Stimulated activated CD4-positive, alpha-beta T cell treated with anti-CD3 and anti-CD28 coated beads, Interleukin-15, amount 100 ng/mL, for 24 hours (primary cell): ENCODE measurements around the gene SLC25A12.
"Not testable (repeated sequence)": the region's sequence is repeated elsewhere in the genome, so short reads cannot be mapped to it uniquely, and the experiment has no call there.

Experiments used
- DNase-seq: peaks from one replicate; pipeline ENCODE4 v3.0.0-alpha.2; 2020

SLC25A12 gene

GRCh38 chr2:171822525-171823322 lies 71.3 kb downstream of the SLC25A12 start:
- no peak for DNase-seq

- DNase-seq: no peak
Observed at GRCh38 chr2:171819453-171819852, 74.6 kb downstream of the SLC25A12 start.

DNA sequence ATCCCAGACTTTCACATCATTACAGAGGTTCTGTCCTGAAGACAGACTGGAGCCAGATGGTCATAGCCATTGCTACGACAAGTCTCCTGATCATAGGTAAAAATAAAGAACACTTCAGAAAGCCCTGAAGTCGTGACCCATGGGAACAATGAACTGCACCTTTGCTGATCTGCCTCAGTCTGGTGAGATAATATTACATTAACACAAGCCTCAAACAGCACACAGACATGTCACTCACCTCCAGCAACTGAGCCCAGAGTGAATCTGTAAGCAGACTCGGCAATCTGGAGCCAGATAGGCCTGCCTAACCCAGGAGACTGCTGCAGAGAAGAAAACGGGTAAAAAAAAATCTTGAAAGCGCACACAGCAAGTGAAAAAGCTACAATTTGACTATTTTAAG lies 79.2 kb downstream of the SLC25A12 start:
- DNase-seq: no peak

GRCh38 chr2:171814174-171814573 lies 79.9 kb downstream of the SLC25A12 start:
- DNase-seq: no peak

DNA sequence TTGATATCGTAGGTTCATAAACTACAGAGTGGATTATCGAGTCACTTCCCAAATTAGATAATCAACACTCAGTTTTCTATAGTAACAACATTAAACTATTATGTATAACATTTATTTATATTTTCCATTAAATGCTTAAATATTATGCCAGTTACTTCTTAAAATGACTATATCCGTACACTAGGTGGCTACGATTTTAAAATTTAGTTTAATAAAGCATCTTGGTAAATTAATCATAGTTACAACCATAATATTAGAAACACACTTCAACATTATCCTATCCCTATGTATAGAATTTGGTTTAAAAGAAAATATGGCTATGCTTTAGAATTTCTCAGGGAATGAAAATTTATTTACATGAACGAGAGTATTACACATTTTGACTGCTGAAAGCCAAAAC lies 80.3 kb downstream of the SLC25A12 start:
- DNase-seq: no peak

GRCh38 chr2:171813126-171813525 lies 80.9 kb downstream of the SLC25A12 start:
- DNase-seq: no peak

DNA sequence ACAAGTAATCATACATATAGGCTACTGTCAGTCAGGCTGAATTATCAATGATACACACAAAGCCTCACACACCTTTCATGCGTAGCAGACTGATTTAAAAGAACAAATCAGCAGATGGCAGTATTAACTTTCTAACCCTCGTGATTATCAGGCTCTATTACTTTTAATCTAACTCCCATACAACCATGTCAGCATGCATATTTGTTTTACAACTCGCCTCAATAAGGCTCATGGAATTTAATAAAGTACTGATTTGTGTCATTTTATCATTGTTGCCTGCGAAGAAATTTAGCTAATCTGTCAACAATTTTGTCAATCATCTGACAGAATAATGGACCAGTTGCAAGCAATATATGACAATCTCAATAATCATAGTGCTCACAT lies 82.8 kb downstream of the SLC25A12 start:
- DNase-seq: no peak

GRCh38 chr2:171810422-171811244 lies 83.4 kb downstream of the SLC25A12 start:
- DNase-seq: no peak

DNA sequence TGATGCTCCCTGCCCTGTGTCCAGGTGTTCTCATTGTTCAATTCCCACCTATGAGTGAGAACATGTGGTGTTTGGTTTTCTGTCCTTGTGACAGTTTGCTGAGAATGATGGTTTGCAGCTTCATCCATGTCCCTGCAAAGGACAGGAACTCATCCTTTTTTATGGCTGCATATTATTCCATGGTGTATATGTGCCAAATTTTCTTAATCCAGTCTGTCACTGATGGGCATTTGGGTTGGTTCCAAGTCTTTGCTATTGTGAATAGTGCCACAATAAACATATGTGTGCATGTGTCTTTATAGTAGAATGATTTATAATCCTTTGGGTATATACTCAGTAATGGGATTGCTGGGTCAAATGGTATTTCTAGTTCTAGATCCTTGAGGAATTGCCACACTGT lies 85.2 kb downstream of the SLC25A12 start:
- not testable (repeated sequence) for DNase-seq

GRCh38 chr2:171807831-171808393 lies 86.1 kb downstream of the SLC25A12 start:
- DNase-seq: no peak

DNA sequence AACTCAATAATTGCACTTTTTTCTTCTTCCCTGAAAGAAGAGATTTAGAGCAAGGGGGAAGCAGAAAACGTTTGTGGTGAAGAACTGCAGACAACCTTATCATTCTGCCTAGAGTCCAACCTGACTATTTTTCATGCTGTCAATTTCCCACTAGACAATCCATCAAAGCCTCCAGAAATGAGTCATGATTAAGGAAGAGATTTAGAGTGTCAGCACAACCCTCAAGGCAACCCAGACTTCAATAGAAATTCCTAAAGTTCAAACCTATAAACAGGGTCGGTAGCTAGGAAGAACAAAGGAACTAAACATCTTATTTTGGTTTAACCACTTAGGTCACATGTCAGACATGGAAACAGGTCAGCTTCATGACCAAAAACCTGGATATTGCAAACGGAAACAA lies 86.9 kb downstream of the SLC25A12 start:
- no peak for DNase-seq

DNA sequence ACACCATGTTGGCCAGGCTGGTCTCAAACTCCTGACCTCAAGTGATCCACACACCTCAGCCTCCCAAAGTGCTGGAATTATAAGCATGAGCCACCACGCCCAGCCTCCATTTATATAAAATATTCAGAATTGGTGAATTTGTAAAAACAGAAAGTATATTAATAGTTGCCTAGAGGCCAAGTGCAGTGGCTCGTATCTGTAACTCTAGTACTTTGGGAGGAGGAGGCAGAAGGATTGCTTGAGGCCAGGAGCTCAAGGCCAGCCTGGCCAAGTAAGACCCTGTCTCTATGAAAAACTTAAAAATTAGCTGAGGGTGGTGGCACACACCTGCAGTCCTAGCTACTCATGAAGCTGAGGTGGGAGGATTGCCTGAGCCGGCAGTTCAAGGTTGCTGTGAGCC lies 89.6 kb downstream of the SLC25A12 start:
- DNase-seq: no peak

DNA sequence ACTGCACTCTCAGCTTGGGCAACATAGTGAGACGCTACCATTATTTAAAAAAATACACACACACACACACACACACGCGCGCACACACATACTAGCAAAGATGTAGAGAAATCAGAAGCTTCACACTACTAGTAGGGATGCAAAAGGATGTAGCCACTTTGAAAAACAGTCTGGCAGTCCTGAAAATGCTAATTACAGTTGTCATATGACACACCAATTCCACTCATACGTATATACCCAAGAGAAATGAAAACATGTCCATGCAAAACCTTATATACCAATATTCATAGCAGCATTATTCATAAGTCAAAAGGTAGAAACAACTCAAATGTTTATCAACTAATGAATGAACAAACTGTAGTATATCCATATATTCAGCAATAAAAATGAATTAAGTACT lies 90.3 kb downstream of the SLC25A12 start:
- DNase-seq: no peak

- no peak for DNase-seq
Observed at GRCh38 chr2:171800639-171801038, 93.4 kb downstream of the SLC25A12 start.

DNA sequence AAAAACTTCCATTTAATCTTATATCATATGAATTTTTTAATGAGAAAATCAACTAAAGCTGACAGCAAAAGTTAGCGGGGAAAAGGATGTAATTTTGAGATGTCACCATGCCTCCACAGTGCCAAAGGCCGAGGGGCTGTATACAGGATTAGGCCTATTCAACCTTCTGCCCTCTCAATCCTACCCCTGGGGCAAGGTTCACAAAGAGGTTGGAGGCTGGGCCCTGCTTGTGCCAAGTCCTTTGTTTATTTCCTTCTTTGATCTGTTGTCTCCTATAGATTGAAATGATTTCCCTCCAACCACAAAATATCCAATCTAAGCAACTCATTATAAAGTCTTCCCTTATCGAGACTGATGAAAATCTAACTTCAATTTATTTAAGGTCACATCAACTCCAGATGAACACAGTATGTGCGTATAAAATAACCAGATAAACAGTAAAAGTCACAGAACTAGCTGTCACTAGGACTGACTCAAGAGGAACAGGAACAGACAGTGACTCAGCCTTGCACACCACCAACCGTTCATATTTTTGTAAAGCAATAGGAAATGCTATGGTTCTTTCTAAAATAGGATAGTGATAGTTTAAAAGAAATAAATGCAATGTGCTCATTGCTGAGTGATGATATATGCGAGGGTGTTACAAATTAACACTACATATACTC lies 95.8 kb downstream of the SLC25A12 start:
- no peak for DNase-seq

GRCh38 chr2:171794918-171795317 lies 99.1 kb downstream of the SLC25A12 start:
- DNase-seq: no peak

DNA sequence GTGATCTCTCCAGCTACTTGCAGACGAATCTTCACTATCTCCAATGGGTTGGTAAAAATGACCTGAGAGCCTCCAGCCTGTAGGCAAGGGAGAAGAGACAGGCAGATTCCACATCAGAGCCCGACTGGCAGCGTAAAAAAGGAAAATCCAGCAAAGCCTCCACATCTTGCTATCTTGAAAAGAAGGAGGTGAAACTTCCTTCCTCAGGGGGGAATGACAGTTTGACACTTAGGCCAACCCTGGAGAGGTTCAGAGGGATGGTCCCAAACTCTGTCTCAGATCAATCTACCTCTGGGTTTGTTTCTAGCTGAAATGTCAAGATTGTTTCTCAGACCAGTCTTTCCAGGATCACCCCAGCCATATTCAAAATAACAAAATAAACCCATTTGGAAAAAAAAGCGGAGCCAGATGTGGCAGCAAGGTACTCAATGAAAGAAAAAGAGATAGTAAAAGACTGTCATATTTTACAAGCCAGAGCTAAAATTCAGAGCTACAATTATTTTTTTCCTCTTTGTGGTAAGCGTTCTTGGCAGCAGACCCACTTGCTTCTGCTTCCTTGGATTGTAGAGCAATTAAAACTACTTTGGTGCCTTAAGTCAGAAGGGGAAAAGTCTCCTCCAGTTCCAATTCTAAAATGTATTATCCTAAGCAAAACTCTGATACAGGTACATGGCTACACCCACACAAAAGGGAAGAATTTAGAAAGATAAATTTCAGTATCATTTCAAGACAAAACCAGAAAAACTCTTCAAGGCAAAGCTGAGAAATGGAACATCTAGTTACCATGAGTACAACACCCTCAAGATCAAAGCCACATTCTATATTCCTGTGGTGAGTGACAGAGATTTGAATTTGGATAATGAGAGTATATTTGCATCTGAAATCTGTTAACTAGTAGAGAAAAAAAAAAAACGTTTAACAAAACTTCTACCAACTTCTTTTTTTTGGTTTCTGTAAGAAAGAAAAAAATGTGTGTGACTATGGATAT lies 100.1 kb downstream of the SLC25A12 start:
- DNase-seq: no peak

- DNase-seq: no peak
Observed at GRCh38 chr2:171792886-171793580, 101.0 kb downstream of the SLC25A12 start.

DNA sequence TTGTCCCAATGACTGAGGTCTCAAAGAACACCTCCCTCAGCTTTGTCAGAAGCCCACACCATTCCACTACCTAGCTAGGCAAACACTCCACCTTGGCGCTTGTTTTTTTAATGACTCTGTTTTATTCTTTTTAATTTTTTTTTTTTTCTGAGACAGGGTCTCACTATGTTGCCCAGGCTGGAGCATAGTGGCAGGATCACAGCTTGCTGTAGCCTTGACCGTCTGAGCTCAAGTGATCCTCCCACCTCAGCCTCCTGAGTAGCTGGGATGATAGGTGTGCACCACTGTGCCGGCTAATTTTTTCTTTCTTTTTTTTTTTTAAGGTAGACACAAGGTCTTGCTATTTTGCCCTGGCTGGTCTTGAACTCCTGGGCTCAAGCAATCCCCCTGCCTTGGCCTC lies 101.9 kb downstream of the SLC25A12 start:
- DNase-seq: no peak

GRCh38 chr2:171791361-171791760 lies 102.7 kb downstream of the SLC25A12 start:
- no peak for DNase-seq

DNA sequence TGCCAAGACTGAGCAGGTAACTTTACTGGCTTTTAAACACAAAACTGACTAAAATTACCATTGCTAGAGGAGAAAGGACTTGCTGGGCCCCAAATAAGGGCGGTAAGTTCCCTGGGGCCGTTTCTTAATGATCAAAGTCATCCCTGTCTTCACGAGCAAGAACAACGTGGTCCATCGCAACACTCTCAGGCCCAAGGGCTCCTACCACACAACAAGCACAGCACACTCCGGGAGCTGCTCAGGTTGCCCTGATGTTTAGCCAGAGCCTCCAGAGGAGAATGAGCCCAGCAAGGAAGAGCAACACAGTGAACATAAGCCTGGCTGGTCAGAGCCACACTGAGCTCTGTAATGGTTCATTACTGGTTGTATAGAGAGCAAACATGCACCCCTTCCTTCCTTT lies 104.1 kb downstream of the SLC25A12 start:
- no peak for DNase-seq
